ENCODE results near the gene BOLA2B. TPM values are rescaled to one million over a fixed set of nuclear protein-coding genes. Genes with fewer than 3 reads are reported as not detected.
"Not testable (repeated sequence)": the region's sequence is repeated elsewhere in the genome, so short reads cannot be mapped to it uniquely, and the experiment has no call there.

Gene BOLA2B
- total RNA-seq, 1 donor from 2014 or later = 86.5 TPM

- peaks cover 9% of the 10 kb centered on the region for H3K4me1 Mint-ChIP-seq (ENCODE audit: low read depth)
- no peak overlapping the region for H3K4me3 Mint-ChIP-seq (ENCODE audit: unreplicated experiment)
- H3K27ac Mint-ChIP-seq (ENCODE audit: unreplicated experiment) = no peak overlapping the region
- DNase-seq (ENCODE audit: low spot score) = no peak
- no peaks in the 10 kb centered on the region for H3K9me3 Mint-ChIP-seq (ENCODE audit: low read depth)
- no peak for TF ChIP-seq CTCF (IDR thresholded peaks at IDR 0.05)
- no peaks in the 10 kb centered on the region for H3K27me3 Mint-ChIP-seq (ENCODE audit: low read depth)
- no peaks in the 10 kb centered on the region for H3K36me3 Mint-ChIP-seq (ENCODE audit: low read depth)
Measured at GRCh38 chr16:30180741-30181140, 12.7 kb downstream of the BOLA2B start.

DNA sequence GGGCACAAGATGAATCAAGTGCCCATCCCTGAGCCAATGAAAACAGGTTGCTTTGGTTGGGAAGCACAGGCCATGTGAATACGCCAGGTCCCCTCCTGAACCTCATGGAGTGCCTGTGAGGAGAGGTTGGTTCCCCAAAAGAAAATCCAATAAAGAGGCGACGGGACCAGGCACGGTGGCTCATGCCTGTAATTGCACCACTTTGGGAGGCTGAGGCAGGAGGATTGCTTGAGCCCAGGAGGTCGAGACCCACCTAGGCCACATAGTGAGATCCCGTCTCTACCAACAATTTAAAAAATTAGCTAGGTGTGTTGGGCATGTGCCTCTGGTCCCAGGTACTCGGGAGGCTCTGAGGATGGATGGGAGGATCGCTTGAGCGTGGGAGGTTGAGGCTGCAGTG lies 13.5 kb downstream of the BOLA2B start:
- H3K4me3 Mint-ChIP-seq (ENCODE audit: unreplicated experiment) = no peak overlapping the region
- no peak overlapping the region for H3K27ac Mint-ChIP-seq (ENCODE audit: unreplicated experiment)
- no peaks in the 10 kb centered on the region for H3K36me3 Mint-ChIP-seq (ENCODE audit: low read depth)
- H3K9me3 Mint-ChIP-seq (ENCODE audit: low read depth) = no peaks in the 10 kb centered on the region
- H3K27me3 Mint-ChIP-seq (ENCODE audit: low read depth) = no peaks in the 10 kb centered on the region
- DNase-seq (ENCODE audit: low spot score) = no peak
- no peak for TF ChIP-seq CTCF (IDR thresholded peaks at IDR 0.05)
- peaks cover 9% of the 10 kb centered on the region for H3K4me1 Mint-ChIP-seq (ENCODE audit: low read depth)

- Mint-ChIP-seq H3K9me3 (ENCODE audit: low read depth) (no peaks in the 10 kb centered on the region), H3K27ac (ENCODE audit: unreplicated experiment) (no peak overlapping the region), H3K36me3 (ENCODE audit: low read depth) (no peaks in the 10 kb centered on the region), H3K4me3 (ENCODE audit: unreplicated experiment) (no peak overlapping the region), H3K4me1 (ENCODE audit: low read depth) (peaks cover 3% of the 10 kb centered on the region), H3K27me3 (ENCODE audit: low read depth) (no peaks in the 10 kb centered on the region)
- no peak for TF ChIP-seq CTCF (IDR thresholded peaks at IDR 0.05)
- no peak for DNase-seq (ENCODE audit: low spot score)
Measured at GRCh38 chr16:30179195-30179594, 14.3 kb downstream of the BOLA2B start.

DNA sequence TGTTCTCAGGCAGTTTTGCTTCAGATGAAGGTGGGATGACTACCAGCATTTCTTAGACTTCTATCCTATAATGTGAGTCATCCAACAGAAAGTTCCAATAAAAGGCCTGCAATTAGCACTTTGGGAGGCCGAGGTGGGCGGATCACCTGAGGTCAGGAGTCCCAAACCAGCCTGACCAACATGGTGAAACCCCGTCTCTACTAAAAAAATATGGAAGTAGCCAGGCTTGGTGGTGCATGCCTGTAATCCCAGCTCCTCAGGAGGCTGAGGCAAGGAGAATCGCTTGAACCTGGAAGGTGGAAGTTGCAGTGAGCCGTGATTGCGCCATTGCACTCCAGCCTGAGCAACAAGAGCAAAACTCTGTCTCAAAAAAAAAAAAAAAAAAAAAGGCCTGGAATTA lies 16.6 kb downstream of the BOLA2B start:
- not testable (repeated sequence) for H3K27me3 Mint-ChIP-seq (ENCODE audit: low read depth); DNase-seq (ENCODE audit: low spot score); H3K36me3 Mint-ChIP-seq (ENCODE audit: low read depth); H3K27ac Mint-ChIP-seq (ENCODE audit: unreplicated experiment); H3K4me3 Mint-ChIP-seq (ENCODE audit: unreplicated experiment); H3K4me1 Mint-ChIP-seq (ENCODE audit: low read depth); H3K9me3 Mint-ChIP-seq (ENCODE audit: low read depth)

DNA sequence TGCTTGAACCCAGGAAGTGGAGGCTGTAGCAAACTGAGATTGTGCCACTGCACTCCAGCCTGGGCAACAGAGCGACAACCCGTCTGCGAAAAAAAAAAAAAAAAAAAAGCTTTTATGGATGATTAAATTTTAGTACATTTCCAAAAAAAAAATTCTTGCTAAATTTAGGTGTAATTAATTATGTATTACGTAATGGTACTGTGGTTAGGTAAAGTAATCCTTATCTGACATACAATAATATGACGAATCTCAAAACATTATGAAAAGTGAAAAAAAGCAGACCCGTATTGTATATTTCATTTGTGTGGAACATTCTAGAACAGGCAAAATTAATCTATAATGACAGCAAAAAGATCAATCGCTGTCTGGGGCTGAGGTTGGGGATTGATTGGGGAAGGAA lies 20.4 kb downstream of the BOLA2B start:
- H3K4me3 Mint-ChIP-seq (ENCODE audit: unreplicated experiment) = no peak overlapping the region
- H3K27ac Mint-ChIP-seq (ENCODE audit: unreplicated experiment) = no peak overlapping the region
- no peaks in the 10 kb centered on the region for H3K27me3 Mint-ChIP-seq (ENCODE audit: low read depth)
- TF ChIP-seq CTCF (IDR thresholded peaks at IDR 0.05) = no peak
- no peaks in the 10 kb centered on the region for H3K36me3 Mint-ChIP-seq (ENCODE audit: low read depth)
- H3K9me3 Mint-ChIP-seq (ENCODE audit: low read depth) = no peaks in the 10 kb centered on the region
- DNase-seq (ENCODE audit: low spot score) = no peak
- no peaks in the 10 kb centered on the region for H3K4me1 Mint-ChIP-seq (ENCODE audit: low read depth)

DNA sequence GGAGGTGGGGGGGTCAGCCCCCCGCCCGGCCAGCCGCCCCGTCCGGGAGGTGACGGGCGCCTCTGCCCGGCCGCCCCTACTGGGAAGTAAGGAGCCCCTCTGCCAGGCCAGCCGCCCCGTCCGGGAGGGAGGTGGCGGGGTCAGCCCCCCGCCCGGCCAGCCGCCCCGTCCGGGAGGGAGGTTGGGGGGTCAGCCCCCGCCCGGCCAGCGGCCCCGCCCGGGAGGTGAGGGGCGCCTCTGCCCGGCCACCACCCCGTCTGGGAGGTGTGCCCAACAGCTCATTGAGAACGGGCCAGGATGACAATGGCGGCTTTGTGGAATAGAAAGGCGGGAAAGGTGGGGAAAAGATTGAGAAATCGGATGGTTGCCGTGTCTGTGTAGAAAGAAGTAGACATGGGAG lies 23.3 kb downstream of the BOLA2B start:
- H3K4me1 Mint-ChIP-seq (ENCODE audit: low read depth); H3K27me3 Mint-ChIP-seq (ENCODE audit: low read depth); DNase-seq (ENCODE audit: low spot score); H3K4me3 Mint-ChIP-seq (ENCODE audit: unreplicated experiment); H3K36me3 Mint-ChIP-seq (ENCODE audit: low read depth); H3K9me3 Mint-ChIP-seq (ENCODE audit: low read depth); H3K27ac Mint-ChIP-seq (ENCODE audit: unreplicated experiment): not testable (repeated sequence)

- H3K36me3 Mint-ChIP-seq (ENCODE audit: low read depth); H3K9me3 Mint-ChIP-seq (ENCODE audit: low read depth); H3K4me1 Mint-ChIP-seq (ENCODE audit: low read depth); DNase-seq (ENCODE audit: low spot score); H3K27me3 Mint-ChIP-seq (ENCODE audit: low read depth); H3K4me3 Mint-ChIP-seq (ENCODE audit: unreplicated experiment); H3K27ac Mint-ChIP-seq (ENCODE audit: unreplicated experiment): not testable (repeated sequence)
Measured at GRCh38 chr16:30169416-30169815, 24.1 kb downstream of the BOLA2B start.

GRCh38 chr16:30168746-30169145 lies 24.7 kb downstream of the BOLA2B start:
- H3K9me3 Mint-ChIP-seq (ENCODE audit: low read depth); H3K27ac Mint-ChIP-seq (ENCODE audit: unreplicated experiment); H3K36me3 Mint-ChIP-seq (ENCODE audit: low read depth); DNase-seq (ENCODE audit: low spot score); H3K4me1 Mint-ChIP-seq (ENCODE audit: low read depth); H3K27me3 Mint-ChIP-seq (ENCODE audit: low read depth); H3K4me3 Mint-ChIP-seq (ENCODE audit: unreplicated experiment): not testable (repeated sequence)

Measured in chondrocyte (in vitro differentiated cells).